Astrocyte of the cerebellum (primary cell): Measurements from ENCODE around the gene ZFP36L2.

Experiments used
- DNase-seq: peaks from one replicate; pipeline ENCODE4 v3.0.0-alpha.2; 2011; ENCODE audit warnings: low read depth
- H3K4me3 ChIP-seq: 2 replicates; pipeline ENCODE4 v1.5.1; 2011; ENCODE audit warnings: mild to moderate bottlenecking, low read depth, low read length, moderate library complexity
- CTCF ChIP-seq: IDR thresholded peaks from 2 replicates; pipeline ENCODE4 v1.5.1; 2012; ENCODE audit warnings: low read length, low read depth, moderate library complexity, mild to moderate bottlenecking; ENCODE audit errors: missing control alignments
- in situ Hi-C: cut with HindIII; loops from 2 replicates; pipeline ENCODE4 v1.10.0; 2017; ENCODE audit warnings: low sequenced_read_pairs

The ZFP36L2 gene

GRCh38 chr2:43223521-43224001 is 2.8 kb downstream of the ZFP36L2 start:
- in situ Hi-C loops = loop anchor here (5.0 to 10.0 kb wide), 4 partner anchors 36 to 391 kb away; no protein-coding TSS in a partner anchor
- H3K4me3 ChIP-seq = peak overlapping the region; percentile 92
- TF ChIP-seq CTCF = no peak
- no peak for DNase-seq

- H3K4me3 ChIP-seq = peak overlapping the region; percentile 92
- DNase-seq = no peak
- in situ Hi-C loops = loop anchor here (5.0 to 10.0 kb wide), 4 partner anchors 35 to 390 kb away; no protein-coding TSS in a partner anchor
- no peak for TF ChIP-seq CTCF
Observed at GRCh38 chr2:43222475-43223309, 3.7 kb downstream of the ZFP36L2 start.

GRCh38 chr2:43221763-43222474 is 4.5 kb downstream of the ZFP36L2 start:
- DNase-seq = peak; percentile 95
- H3K4me3 ChIP-seq = peak overlapping the region; percentile 92
- no peak for TF ChIP-seq CTCF
- in situ Hi-C loops = loop anchor here (5.0 to 10.0 kb wide), 4 partner anchors 35 to 390 kb away; no protein-coding TSS in a partner anchor

- in situ Hi-C loops = loop anchor here (5.0 to 10.0 kb wide), 4 partner anchors 34 to 389 kb away; no protein-coding TSS in a partner anchor
- peak; percentile 95 for DNase-seq
- peak overlapping the region; percentile 92 for H3K4me3 ChIP-seq
- TF ChIP-seq CTCF = no peak
Observed at GRCh38 chr2:43221124-43221762, 5.2 kb downstream of the ZFP36L2 start.

GRCh38 chr2:43220760-43221123 is 5.7 kb downstream of the ZFP36L2 start:
- peak overlapping the region; percentile 92 for H3K4me3 ChIP-seq
- no peak for TF ChIP-seq CTCF
- in situ Hi-C loops = loop anchor here (5.0 to 10.0 kb wide), 4 partner anchors 33 to 388 kb away; no protein-coding TSS in a partner anchor
- DNase-seq = no peak

- in situ Hi-C loops = loop anchor here (5.0 to 10.0 kb wide), 4 partner anchors 33 to 388 kb away; no protein-coding TSS in a partner anchor
- no peak for TF ChIP-seq CTCF
- peak overlapping the region; percentile 22 for H3K4me3 ChIP-seq
- DNase-seq = no peak
Observed at GRCh38 chr2:43220229-43220751, 6.1 kb downstream of the ZFP36L2 start.
